ENCODE results near the gene GPR108.

GPR108 gene

DNA sequence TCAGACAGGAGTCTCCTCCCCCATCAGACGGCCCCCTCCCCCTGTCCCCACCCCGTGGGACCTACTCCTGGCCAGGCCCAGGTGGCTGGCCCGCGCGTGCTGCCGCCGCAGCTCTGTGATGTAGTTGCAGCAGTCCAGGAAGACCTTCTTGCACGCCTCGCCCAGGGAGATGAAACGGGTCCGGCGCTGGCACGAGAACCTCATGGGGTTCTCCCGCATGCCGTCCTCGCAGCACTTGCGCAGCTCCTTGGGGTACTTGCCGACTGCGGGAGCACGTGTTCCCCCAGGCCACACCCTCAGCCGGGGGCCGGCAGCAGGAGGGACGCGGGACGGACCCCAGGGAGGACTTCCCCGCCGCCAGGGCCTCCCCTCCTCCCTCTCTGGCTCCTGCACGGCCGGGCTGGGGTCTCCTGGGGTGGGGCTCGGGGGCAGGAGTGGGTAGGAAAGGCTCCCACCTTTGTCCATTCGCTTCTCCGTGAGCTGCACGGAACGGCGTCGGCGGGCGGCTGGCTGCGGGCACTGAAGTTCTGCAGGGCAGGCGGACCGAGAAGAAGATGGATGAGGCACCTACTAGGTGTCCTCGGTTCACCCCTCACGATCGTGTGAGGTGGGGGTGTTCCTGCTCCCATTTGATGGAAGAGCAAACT, 30.2 kb downstream of the GPR108 start:
- DNase-seq (ENCODE audit: low spot score) = no peak

DNA sequence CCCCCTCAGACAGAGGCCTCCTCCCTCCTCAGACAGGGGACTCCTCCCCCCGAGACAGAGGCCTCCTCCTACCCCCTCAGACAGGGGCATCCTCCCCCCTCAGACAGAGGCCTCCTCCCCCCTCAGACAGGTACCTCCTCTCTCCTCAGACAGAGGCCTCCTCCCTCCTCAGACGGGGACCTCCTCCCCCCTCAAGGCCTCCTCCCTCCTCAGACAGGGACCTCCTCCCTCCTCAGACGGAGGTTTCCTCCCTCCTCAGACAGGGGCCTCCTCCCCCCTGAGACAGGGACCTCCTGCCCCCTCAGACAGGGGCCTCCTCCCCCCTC, 30.8 kb downstream of the GPR108 start:
- DNase-seq (ENCODE audit: low spot score) = no peak

DNA sequence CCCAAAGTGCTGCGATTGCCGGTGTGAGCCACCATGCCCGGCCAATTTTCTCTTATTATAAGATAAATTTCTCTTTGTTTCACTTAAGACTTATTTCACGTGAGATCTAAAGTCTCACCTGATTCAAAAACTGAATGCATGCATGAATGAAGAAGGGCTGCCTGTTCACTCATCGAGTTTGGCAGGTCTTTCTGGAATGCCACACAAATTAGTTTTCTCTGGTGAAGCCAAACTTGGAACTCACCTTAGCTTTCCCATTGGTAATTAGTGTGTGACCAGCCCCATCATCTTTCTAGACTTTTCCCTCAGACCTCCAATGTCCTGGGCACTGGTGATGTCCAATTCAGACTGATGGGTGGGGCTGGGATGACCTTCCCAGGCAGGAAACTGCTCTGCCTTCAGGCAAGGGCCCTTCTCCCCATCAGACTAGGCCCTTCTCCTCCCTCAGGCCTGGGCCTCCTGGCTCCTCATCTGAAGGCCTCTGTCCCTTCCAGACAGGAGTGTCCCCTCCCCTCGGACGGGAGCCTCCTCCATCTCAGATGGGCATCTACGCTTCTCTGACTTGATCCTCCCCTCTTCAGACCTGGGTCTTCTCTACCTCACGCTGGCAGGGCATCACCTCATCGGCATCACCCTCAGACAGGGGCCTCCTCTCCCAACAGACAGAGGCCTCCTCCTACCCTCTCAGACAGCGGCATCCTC, 31.3 kb downstream of the GPR108 start:
- no peak for DNase-seq (ENCODE audit: low spot score)

DNA sequence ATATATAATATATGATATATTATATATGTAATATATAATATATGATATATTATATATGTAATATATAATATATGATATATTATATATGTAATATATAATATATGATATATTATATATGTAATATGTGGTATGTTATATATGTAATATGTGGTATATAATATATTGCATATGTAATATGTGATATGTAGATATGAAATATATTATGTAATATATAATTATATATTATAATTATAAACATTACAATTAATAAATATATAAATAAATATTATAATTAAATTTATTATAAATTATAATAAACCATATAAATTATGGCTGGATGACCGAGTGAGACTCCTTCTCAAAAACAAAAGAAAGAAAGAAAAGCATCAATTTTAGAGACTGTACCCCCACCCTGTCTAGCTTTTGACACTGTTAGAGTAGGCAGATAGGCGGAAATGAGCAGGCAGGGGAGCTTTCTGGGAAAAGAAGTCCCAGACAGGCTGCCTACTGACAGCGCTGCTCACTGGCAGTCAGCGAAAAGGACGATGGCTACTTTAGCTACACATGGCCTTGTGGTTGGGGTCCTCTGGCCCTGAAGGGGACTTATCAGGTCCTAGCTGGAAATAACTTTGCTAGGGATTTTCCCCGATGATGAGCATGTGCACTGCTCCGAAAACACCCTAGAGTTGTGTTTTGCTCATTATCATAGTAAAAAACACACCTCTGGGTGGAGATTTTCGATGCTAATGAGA, 36.6 kb downstream of the GPR108 start:
- no peak for DNase-seq (ENCODE audit: low spot score)

DNA sequence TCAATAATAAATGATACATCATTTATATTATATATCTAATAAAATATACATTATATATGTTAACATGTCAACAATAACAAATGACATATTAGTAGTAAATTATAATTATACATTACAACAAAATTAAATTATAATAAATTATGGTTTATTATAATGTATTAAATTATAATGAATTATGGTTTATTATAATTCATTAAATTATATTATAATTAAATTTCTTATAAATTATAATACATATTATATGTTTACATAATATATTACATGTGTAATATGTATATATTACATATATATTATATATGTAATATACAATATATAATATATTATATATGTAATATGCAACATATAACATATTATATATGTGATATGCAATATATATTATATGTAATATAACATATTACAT, 37.4 kb downstream of the GPR108 start:
- no peak for DNase-seq (ENCODE audit: low spot score)

DNA sequence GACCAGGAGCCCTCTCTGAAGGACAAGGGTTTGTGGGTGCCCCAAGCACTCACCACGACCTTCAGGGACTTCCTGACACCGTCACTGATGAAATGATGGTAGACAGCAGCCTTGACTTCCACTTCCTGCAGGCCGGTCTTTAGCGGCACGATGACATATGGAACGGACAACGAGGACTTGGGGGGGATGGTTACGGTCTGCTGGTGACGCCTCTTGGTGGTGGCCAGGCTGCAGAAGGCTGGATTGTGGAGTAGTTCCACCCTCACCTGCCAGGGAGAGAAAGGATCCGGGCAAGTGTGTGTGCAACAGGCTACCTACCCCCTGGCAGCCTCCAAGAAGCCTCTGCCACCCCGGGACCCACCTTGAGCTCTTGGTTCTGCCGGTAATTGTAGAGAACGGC, 40.1 kb downstream of the GPR108 start:
- no peak for DNase-seq (ENCODE audit: low spot score)

DNA sequence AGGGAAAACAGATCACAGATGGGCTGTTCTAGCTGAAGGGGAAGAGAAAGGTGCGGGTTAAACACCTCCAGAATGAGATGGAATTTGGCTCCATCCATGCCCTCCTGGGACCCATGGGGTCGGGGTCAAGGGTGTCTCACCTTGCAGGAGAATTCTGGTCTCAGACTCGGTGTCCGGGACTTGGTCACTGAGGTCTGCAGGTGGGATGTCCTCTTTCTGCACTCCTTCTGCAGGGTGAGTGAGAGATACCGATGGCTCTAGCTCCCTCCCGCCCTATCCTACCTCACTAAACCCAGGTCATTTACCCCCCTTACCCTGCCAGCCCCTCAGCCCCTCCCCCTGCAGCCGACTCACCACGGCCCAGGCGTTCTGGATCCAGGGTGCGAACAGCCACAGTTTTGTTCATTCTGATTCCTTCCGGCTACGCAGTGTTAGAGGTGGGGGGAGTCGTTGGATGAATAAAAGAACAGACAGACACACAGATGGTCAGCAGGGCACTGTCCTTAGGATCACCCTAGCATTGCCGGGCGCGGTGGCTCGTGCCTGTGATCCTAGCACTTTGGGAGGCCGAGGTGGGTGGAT, 41.0 kb downstream of the GPR108 start:
- DNase-seq (ENCODE audit: low spot score) = no peak

DNA sequence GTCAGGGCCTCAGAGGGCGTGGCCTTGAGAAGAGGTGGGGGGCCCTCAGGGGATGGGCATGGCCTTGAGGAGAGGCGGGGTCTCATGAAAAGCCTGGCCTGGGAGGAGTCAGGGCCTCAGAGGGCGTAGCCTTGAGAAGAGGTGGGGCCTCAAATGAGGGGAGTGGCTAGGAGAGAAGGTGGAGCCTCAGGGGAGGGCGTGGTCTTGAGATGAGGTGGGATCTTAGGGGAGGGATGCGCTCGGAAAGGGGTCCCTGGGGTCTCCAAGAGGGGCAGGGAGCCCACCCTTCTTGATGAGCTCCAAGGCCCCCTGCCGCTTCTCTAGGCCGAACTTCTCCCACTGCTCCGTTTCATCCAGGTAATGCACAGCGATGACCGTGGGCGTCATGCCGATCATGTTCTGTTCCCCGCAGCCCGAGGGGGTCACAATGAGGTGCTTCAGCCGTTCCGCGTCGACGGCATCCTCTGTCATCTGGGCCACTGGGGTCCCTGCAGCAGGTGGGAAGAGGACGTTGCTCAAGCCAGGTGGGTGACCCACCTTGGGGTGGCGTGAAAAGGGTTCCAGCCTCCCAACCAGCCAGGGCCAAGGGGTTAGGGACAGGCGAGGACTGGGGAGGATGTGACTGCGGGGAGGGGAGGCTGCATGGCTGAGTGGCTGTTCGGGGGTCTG, 43.1 kb downstream of the GPR108 start:
- DNase-seq (ENCODE audit: low spot score) = no peak

DNA sequence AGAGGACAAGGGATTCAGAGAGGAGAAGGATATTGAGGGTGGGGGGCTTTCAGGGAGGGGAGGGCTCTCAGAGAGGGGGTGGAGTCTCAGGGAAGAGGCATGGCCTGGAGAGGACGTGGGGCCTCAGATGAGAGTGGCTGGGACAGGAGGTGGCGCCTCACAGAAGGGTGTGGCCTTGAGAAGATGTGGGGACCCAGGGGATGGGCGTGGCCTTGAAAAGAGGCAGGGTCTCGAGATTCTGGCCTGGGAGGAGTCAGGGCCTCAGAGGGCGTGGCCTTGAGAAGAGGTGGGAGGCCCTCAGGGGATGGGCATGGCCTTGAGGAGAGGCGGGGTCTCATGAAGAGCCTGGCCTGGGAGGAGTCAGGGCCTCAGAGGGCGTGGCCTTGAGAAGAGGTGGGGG, 43.7 kb downstream of the GPR108 start:
- DNase-seq (ENCODE audit: low spot score) = no peak

DNA sequence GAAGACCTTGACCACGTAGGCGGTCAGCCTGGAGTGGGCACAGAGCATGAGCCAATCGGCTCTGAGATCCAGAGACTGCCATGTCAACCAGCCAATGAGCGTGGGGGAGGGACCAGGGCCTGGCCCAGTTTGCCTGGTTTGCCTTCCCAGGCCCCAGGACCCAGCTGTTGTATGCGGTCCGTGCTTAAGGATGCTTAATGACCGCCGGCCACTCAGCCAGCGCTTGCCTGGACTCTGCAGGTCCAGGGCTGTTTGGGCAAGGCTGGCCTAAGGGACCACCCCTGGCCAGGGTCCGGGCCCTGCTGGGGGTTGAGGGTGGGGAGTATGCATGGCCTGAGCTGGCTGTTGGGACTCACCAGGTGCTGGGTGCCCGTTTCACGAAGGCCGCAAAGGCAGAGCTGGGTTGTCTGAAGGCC, 44.3 kb downstream of the GPR108 start:
- no peak for DNase-seq (ENCODE audit: low spot score)

DNA sequence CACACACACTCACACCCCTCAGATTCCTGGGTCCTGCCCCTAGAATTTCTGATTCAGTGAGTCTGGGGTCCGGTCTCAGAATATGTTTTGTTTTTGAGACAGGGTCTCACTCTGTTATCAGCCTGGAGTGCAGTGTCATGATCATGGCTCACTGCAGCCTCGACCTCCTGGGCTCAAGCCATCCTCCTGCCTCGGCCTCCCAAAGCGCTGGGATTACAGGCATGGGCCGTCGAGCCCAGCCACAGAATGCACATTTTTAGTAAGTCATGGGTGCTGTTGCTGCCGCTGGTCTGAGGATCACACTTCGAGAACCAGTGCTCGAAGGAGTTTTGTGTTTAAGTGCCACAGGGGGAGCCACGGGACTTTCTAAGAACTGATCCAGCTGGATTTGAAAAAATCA, 45.4 kb downstream of the GPR108 start:
- DNase-seq (ENCODE audit: low spot score) = no peak

DNA sequence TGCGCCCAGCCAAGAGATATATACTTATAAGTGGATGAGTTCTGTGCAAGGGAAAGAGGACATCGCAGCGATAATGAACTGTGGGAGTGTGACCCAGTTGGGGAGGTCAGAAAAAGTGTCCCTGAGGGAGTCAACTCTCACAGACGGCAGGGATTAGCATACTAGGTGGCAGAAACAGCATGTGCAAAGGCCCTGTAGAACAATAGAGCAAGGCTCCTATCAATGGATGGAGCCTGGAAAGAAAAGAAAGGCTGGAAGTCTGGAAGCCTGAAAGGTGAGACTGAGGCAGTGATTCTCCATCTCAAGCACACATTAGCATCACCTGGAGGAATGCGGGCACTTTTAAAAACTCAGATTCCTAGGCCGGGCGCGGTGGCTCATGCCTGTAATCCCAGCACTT, 46.0 kb downstream of the GPR108 start:
- DNase-seq (ENCODE audit: low spot score) = no peak

DNA sequence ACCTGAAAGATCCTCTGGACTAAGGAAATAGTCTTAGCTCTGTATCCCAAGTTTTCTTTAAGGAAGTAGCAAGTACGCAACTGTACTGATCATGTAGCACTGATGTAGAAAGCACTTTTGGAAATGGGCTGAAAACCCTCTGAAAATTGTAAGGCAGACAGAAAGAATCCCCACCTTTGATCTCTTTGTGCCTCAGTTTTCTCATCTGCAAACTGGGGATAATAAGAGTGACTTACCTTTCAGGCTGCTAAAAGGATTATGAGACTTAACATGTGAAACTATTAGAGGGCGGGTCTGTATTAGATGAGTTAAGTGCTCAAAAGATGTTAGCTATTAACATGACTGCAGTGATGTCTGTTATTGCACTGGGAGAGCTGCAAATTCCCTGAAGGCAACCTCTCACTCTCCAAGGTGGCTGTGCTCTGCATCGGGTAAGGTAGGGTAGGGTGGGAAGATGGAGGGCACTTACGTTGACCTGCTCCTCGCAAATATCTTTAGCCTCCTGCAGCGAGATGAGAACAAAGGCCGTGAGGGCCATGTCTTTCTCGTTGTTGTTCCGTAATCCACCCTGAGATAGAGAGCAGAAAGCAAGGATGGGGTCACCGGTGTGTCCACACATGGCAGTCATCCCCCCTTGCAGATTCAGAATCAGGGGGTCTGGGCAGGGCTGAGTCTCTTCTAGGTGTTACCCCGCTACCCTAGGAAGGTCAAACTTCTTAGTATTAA, 47.1 kb downstream of the GPR108 start:
- no peak for DNase-seq (ENCODE audit: low spot score)

DNA sequence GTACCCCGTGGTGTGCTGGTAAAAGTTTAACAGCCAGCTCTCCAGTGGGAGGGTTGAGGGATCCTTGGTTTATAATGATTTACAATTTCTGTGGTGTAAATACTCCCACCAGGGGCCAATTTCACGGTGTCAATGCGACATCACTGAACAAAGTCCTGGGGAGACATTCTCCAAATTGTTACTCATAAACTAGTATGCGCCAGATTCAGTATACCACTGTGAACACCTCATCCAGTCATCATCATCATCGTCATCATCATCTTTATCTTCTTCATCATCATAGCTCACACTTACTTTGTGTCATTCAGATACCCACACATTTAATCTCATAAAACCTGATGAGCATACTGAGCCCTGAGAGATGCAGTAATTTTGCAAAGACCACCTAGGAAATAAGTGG, 50.3 kb downstream of the GPR108 start:
- DNase-seq (ENCODE audit: low spot score) = no peak

DNA sequence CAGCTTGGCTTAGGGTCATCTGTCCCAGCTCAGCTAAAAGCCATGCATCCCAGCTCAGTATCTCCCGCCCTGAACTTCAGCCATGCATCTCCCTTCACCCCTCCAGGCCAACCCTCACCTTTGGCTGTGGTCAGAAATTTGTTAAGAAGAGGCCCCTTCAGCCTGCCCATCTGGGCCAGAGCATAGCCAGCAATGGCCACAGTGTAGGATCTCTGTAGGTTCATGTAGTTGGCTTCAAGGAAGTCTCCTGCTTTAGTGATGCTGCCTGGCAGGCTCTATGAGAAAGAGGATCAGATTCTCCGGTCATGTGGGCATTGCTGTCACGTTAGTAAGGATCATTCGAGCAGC, 50.8 kb downstream of the GPR108 start:
- no peak for DNase-seq (ENCODE audit: low spot score)

DNA sequence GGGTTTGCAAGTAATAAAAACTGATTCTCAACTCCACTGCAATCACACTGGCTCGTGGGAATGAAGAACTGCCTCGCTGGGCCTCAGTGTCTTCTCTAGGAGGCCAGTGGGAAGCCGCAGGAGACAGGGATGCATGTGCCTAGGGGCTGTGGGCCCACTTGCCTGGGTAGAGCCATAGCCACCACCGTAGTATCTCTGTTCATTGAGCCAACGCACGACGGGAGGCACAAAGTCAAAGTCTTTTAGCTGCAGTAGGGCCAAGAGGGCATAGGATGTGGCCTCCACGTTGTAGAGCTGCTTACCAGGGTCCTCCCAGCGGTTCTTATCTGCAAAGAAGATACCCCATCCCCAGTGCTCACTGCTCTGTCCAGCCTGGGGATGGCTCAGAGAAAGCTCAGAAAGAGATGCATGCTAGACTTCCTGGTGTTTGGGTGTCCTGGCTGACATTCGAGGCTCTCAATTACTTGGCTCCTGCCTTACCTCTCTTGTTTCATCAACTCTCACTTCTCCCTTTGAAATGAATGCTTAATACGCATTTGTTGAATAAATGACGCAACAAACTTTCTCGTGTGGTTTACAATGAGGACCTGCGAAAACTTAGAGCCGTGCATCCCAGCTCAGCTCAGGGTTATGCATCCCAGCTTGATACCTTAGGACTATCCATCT, 51.3 kb downstream of the GPR108 start:
- no peak for DNase-seq (ENCODE audit: low spot score)

DNA sequence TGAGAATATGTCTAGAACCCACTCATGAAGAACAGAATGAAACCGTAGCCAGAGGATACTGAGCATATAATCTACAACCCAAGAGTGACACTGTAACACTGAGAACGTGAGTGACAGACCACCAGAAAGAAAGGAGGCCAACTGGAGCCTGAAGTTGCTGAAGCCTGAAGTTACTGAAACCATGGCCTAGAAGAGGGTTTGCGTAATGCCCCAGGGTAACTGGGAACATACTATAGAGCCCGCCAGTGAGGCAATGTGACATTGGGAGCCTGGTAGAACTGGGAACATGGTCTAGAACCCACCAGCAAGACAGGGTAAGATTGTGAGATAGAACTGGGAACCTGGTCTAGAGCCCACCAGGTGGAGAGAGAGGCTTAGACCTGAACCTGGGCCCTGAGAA, 51.9 kb downstream of the GPR108 start:
- no peak for DNase-seq (ENCODE audit: low spot score)

DNA sequence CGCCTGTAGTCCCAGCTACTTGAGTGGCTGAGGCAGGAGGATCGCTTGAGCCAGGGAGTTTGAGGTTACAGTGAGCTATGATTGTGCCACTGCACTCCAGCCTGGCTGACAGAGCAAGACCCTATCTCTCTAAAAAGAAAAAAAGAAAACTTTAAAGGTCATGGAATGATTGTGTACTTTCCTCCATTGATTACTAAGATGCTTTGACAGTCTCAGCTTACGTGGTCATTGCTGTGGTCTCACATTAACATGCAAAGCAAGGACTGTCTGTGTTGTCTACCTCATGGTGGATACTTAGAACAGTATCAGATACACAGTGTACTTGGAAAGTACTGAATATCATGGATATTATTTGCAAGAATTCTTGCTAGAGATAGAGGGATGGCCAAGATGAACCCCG, 53.4 kb downstream of the GPR108 start:
- DNase-seq (ENCODE audit: low spot score) = no peak

DNA sequence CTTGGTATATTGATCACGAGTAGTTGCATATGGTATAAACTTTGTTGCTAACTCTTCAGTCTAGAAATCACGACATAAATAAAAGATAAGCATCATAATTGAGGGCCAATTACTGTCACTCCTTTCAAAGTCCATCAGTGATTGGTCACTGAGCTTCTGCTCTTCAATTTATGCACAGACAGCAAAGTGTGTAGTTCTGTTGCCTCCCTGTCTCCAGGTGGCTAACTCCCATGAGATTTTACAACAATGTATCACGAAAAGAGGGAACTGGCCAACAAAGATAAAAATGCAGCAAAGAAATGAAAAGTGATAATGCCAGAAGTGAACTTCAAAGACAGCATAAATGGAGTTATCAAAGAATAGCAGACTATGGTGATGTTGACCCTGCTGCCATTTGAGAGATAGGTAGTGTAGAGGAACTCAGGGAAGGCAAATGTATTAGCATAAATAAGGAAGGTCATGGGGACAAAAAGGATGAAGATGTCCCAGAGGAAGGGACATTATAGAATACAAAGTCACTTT, 54.7 kb downstream of the GPR108 start:
- DNase-seq (ENCODE audit: low spot score) = no peak

DNA sequence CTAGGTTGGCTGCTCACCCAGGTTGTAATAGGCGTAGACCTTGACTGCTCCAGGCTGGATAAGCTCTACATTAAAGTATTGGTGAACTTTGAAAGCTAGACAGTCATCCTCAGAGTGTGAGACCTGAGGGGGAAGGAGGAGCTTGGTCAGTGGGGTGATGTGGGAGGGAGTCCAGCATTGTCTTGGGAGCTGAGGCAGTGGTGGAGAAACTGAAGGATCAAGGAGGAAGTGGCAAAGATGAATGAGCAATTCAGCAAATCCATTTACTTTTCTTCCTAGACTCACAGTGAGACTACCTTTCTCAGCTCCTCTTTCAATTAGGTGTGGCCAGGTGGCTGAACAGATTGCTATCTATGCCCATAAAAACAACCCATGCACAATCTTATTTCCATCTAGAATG, 57.2 kb downstream of the GPR108 start:
- DNase-seq (ENCODE audit: low spot score) = no peak
